ENCODE data around the gene ACIN1.
A peak's percentile ranks its signal among the peaks of the same experiment; 100 is the strongest.

The ACIN1 gene

GRCh38 chr14:23058654-23059504 is 36.1 kb downstream of the ACIN1 start:
- Histone ChIP-seq H3K9me3 (ENCODE audit: insufficient read depth, low read length) (no peaks in the 10 kb centered on the region), H3F3A (ENCODE audit: insufficient read depth) (peaks cover 9% of the 10 kb centered on the region; the same call in 1 of the 2 replicates), H3K4me2 (ENCODE audit: low read depth, low read length, poor library complexity, severe bottlenecking) (no peak overlapping the region), H3K27me3 (ENCODE audit: low read length) (no peaks in the 10 kb centered on the region), H2AFZ (ENCODE audit: low read depth, low read length, severe bottlenecking) (no peak overlapping the region), H4K20me1 (ENCODE audit: low read depth, low read length) (no peaks in the 10 kb centered on the region), H3K9ac (ENCODE audit: low read length) (no peak overlapping the region), H3K4me3 (ENCODE audit: insufficient read depth, low read length, poor library complexity, severe bottlenecking) (no peak overlapping the region), H3K27ac (ENCODE audit: low read depth, low read length) (no peak overlapping the region), H3K36me3 (ENCODE audit: low read length) (peaks cover 18% of the 10 kb centered on the region), H3K79me2 (ENCODE audit: insufficient read depth, low read length) (no peaks in the 10 kb centered on the region), H3K9me2 (replicated peaks; ENCODE audit: insufficient read depth, low read length) (no peaks in the 10 kb centered on the region)
- no peak for TF ChIP-seq EZH2phosphoT487 (conservative IDR thresholded peaks at IDR 0.05; ENCODE audit: low read length)
- TF ChIP-seq, protein P1, sequence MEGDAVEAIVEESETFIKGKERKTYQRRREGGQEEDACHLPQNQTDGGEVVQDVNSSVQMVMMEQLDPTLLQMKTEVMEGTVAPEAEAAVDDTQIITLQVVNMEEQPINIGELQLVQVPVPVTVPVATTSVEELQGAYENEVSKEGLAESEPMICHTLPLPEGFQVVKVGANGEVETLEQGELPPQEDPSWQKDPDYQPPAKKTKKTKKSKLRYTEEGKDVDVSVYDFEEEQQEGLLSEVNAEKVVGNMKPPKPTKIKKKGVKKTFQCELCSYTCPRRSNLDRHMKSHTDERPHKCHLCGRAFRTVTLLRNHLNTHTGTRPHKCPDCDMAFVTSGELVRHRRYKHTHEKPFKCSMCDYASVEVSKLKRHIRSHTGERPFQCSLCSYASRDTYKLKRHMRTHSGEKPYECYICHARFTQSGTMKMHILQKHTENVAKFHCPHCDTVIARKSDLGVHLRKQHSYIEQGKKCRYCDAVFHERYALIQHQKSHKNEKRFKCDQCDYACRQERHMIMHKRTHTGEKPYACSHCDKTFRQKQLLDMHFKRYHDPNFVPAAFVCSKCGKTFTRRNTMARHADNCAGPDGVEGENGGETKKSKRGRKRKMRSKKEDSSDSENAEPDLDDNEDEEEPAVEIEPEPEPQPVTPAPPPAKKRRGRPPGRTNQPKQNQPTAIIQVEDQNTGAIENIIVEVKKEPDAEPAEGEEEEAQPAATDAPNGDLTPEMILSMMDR (IDR thresholded peaks at IDR 0.05; ENCODE audit: insufficient read depth, low read length, poor library complexity, severe bottlenecking): no peak

GRCh38 chr14:23057757-23058653 is 36.9 kb downstream of the ACIN1 start:
- H3K4me3 ChIP-seq (ENCODE audit: insufficient read depth, low read length, poor library complexity, severe bottlenecking): peak overlapping the region; percentile 65
- no peak overlapping the region; the same call in 1 of the 2 replicates for H3K27ac ChIP-seq (ENCODE audit: low read depth, low read length)
- H3K9me3 ChIP-seq (ENCODE audit: insufficient read depth, low read length): no peaks in the 10 kb centered on the region
- no peaks in the 10 kb centered on the region for H4K20me1 ChIP-seq (ENCODE audit: low read depth, low read length)
- no peak for TF ChIP-seq EZH2phosphoT487 (conservative IDR thresholded peaks at IDR 0.05; ENCODE audit: low read length)
- TF ChIP-seq, protein P1 (IDR thresholded peaks at IDR 0.05; ENCODE audit: insufficient read depth, low read length, poor library complexity, severe bottlenecking): peak; percentile 87
- no peaks in the 10 kb centered on the region for H3K9me2 ChIP-seq (replicated peaks; ENCODE audit: insufficient read depth, low read length)
- H3F3A ChIP-seq (ENCODE audit: insufficient read depth): peaks cover 9% of the 10 kb centered on the region; the same call in 1 of the 2 replicates
- peak overlapping the region; percentile 78 for H3K9ac ChIP-seq (ENCODE audit: low read length)
- H3K4me2 ChIP-seq (ENCODE audit: low read depth, low read length, poor library complexity, severe bottlenecking): peak overlapping the region; percentile 96
- H2AFZ ChIP-seq (ENCODE audit: low read depth, low read length, severe bottlenecking): peak overlapping the region; percentile 90
- no peaks in the 10 kb centered on the region for H3K27me3 ChIP-seq (ENCODE audit: low read length)
- no peaks in the 10 kb centered on the region for H3K79me2 ChIP-seq (ENCODE audit: insufficient read depth, low read length)
- H3K36me3 ChIP-seq (ENCODE audit: low read length): peaks cover 9% of the 10 kb centered on the region; the same call in 1 of the 2 replicates

- Histone ChIP-seq H3K9me3 (ENCODE audit: insufficient read depth, low read length) (no peaks in the 10 kb centered on the region), H3K9ac (ENCODE audit: low read length) (peak within 1 kb of the TSS; percentile 78), H4K20me1 (ENCODE audit: low read depth, low read length) (no peaks in the 10 kb centered on the region), H3K27me3 (ENCODE audit: low read length) (no peaks in the 10 kb centered on the region), H3K79me2 (ENCODE audit: insufficient read depth, low read length) (no peaks in the 10 kb centered on the region), H3K36me3 (ENCODE audit: low read length) (peaks cover 4% of the 10 kb centered on the region; the same call in 1 of the 2 replicates), H2AFZ (ENCODE audit: low read depth, low read length, severe bottlenecking) (peak within 1 kb of the TSS; percentile 90), H3K27ac (ENCODE audit: low read depth, low read length) (no peak within 1 kb of the TSS; the same call in 1 of the 2 replicates), H3K4me2 (ENCODE audit: low read depth, low read length, poor library complexity, severe bottlenecking) (peak within 1 kb of the TSS; percentile 96), H3K9me2 (replicated peaks; ENCODE audit: insufficient read depth, low read length) (no peaks in the 10 kb centered on the region), H3F3A (ENCODE audit: insufficient read depth) (peaks cover 9% of the 10 kb centered on the region; the same call in 1 of the 2 replicates), H3K4me3 (ENCODE audit: insufficient read depth, low read length, poor library complexity, severe bottlenecking) (peak within 1 kb of the TSS; percentile 65)
- TF ChIP-seq EZH2phosphoT487 (conservative IDR thresholded peaks at IDR 0.05; ENCODE audit: low read length): no peak
- TF ChIP-seq, protein P1 (IDR thresholded peaks at IDR 0.05; ENCODE audit: insufficient read depth, low read length, poor library complexity, severe bottlenecking): no peak
Observed at GRCh38 chr14:23056956-23057756, 37.8 kb downstream of the ACIN1 start, which contains the start of gene CDH24. CDH24 (minus strand) TSS chr14:23057520; CDS start chr14:23055733, 1,787 bp downstream.
